ENCODE data around the gene SCN11A.

- TF ChIP-seq POLR2AphosphoS5 (IDR thresholded peaks at IDR 0.05; ENCODE audit: low read depth, low read length) (no peak), TAF1 (IDR thresholded peaks at IDR 0.05; ENCODE audit: borderline replicate concordance, insufficient read depth, low read length) (no peak)
Observed at GRCh38 chr3:39022286-39022630, 29.5 kb downstream of the SCN11A start.

Data from PFSK-1 (cell line).